GM12874 (cell line): ENCODE measurements around the gene NYNRIN.

Experiments
- TF ChIP-seq, protein P1 (sequence below): IDR thresholded peaks from 2 replicates; pipeline ENCODE4 v1.5.1; 2011; ENCODE audit warnings: low read depth, mild to moderate bottlenecking, control low read depth, low read length, moderate library complexity; ENCODE audit not compliant: insufficient read depth

NYNRIN gene

DNA sequence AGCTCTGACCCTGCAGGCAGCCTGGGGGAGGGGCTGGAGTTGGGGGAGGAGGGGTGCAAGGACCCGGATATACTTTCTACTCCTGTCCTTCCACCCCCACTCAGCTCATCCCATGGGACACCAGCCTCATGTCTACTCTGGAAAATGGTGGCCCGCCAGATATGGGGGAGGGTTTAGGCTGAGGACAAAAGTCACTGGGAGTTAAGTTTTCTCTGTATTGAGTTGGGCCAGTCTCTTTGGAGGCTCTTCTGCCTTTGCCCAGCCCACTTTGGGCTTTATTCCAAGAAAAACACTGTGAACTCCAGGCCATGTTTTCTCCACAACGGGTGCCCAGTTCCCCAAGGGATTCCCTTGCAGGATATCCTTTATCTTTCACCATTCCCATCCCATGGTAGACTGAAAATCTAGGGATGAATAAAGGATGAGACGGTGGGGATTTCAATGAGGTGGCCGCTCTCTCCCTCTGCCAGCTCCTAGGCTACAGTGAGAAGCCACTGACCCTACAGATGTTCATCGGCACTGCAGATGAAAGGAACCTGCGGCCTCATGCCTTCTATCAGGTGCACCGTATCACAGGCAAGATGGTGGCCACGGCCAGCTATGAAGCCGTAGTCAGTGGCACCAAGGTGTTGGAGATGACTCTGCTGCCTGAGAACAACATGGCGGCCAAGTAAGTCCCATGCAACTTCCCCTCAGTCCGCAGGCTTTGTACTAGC, 25.9 kb upstream of the NYNRIN start:
- TF ChIP-seq, protein P1, sequence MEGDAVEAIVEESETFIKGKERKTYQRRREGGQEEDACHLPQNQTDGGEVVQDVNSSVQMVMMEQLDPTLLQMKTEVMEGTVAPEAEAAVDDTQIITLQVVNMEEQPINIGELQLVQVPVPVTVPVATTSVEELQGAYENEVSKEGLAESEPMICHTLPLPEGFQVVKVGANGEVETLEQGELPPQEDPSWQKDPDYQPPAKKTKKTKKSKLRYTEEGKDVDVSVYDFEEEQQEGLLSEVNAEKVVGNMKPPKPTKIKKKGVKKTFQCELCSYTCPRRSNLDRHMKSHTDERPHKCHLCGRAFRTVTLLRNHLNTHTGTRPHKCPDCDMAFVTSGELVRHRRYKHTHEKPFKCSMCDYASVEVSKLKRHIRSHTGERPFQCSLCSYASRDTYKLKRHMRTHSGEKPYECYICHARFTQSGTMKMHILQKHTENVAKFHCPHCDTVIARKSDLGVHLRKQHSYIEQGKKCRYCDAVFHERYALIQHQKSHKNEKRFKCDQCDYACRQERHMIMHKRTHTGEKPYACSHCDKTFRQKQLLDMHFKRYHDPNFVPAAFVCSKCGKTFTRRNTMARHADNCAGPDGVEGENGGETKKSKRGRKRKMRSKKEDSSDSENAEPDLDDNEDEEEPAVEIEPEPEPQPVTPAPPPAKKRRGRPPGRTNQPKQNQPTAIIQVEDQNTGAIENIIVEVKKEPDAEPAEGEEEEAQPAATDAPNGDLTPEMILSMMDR = no peak

- TF ChIP-seq, protein P1 = no peak
Measured at GRCh38 chr14:24376448-24377070, 22.2 kb upstream of the NYNRIN start.

DNA sequence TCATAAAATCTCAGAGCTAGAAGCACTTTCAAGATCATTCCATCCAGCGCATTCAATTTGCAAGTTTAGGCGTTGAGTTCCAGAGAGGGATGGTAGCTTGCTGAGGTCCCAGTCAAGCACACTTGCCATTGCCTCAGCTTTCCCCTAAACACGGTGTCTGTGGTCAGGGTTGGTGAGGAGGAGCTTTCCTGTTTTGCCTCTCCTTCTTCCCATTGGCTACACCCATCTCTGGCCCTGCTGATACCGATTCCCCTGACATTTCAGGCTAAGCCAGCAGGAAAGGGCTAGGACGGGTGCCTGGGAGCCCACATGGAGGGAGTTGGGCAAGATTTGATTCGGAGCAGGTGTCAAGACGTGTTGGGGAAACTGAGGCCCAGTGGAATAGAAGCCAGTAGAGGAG, 21.7 kb upstream of the NYNRIN start:
- TF ChIP-seq, protein P1 = no peak

GRCh38 chr14:24377657-24378056, 21.1 kb upstream of the NYNRIN start:
- TF ChIP-seq, protein P1 = no peak

GRCh38 chr14:24378327-24378726, 20.5 kb upstream of the NYNRIN start:
- TF ChIP-seq, protein P1 = no peak

GRCh38 chr14:24378981-24379906, 19.6 kb upstream of the NYNRIN start:
- TF ChIP-seq, protein P1 = no peak
